Suprapubic skin (tissue), 4 donors: ENCODE measurements around the gene CUL7. TPM values are rescaled to one million over a fixed set of nuclear protein-coding genes. Genes with fewer than 3 reads are reported as not detected.
"Not testable (repeated sequence)": the region's sequence is repeated elsewhere in the genome, so short reads cannot be mapped to it uniquely, and the experiment has no call there.

ENCODE experiments used
- DNase-seq, 2 donors: peaks; one replicate each; pipeline ENCODE4 v3.0.0-alpha.2; 2019; ENCODE audit warnings: low spot score in 2 of 2
- H3K27ac ChIP-seq: fragments of 200-600 bp; sonication (generic); one replicate; pipeline ENCODE4 v1.5.1; 2019
- H3K27me3 ChIP-seq: fragments of 200-600 bp; sonication (generic); one replicate; pipeline ENCODE4 v1.5.1; 2019
- H3K36me3 ChIP-seq: fragments of 200-600 bp; sonication (generic); one replicate; pipeline ENCODE4 v1.5.1; 2019
- H3K4me1 ChIP-seq: fragments of 200-600 bp; sonication (generic); one replicate; pipeline ENCODE4 v1.5.1; 2019
- H3K4me3 ChIP-seq: fragments of 200-600 bp; sonication (generic); one replicate; pipeline ENCODE4 v1.5.1; 2019; ENCODE audit warnings: mild to moderate bottlenecking
- H3K9me3 ChIP-seq: fragments of 200-600 bp; sonication (generic); one replicate; pipeline ENCODE4 v1.5.1; 2019
- CTCF ChIP-seq, 2 donors: fragments of 200-600 bp in 1 of 2; fragments of 450-650 bp in 1 of 2; sonication (generic) in 1 of 2; IDR thresholded peaks; one replicate each; pipeline ENCODE4 v1.5.1; 2016 to 2019; ENCODE audit warnings: antibody characterized with exemption in 2 of 2, mild to moderate bottlenecking in 1 of 2, moderate library complexity in 1 of 2
- EP300 ChIP-seq: sonication (generic); formaldehyde crosslinking; IDR thresholded peaks from one replicate; pipeline ENCODE4 v1.6.1; 2017; ENCODE audit warnings: antibody characterized with exemption
- POLR2A ChIP-seq, 2 donors: fragments of 450-650 bp; IDR thresholded peaks; one replicate each; pipeline ENCODE4 v1.6.1; 2017; ENCODE audit warnings: antibody characterized with exemption in 2 of 2, mild to moderate bottlenecking in 2 of 2, moderate library complexity in 2 of 2
- POLR2AphosphoS5 ChIP-seq, 3 donors: sonication (generic); formaldehyde crosslinking; IDR thresholded peaks; one replicate each; pipeline ENCODE4 v1.6.1; 2017; ENCODE audit warnings: antibody characterized with exemption in 3 of 3
- WGBS: methylation state at CpG from one replicate; pipeline ENCODE4 v1.1.5; 2018; 5-methylcytosine and 5-hydroxymethylcytosine counted together
- total RNA-seq, 4 donors: library from RNA; depleted of rRNA; stranded (reverse); fragments of >200 nt; gene quantifications; one replicate each; pipeline ENCODE4 v1.1.0, GENCODE V29; 2016

CUL7 gene
- total RNA-seq, 4 donors from 2014 or later = 12.3 to 22.2 (median 15.5) TPM

- Histone ChIP-seq H3K9me3 (no peaks in the 10 kb centered on the region), H3K36me3 (peaks cover 47% of the 10 kb centered on the region), H3K27ac (no peak overlapping the region), H3K4me3 (no peak overlapping the region), H3K4me1 (peaks cover 19% of the 10 kb centered on the region), H3K27me3 (no peaks in the 10 kb centered on the region)
- 90% methylated on average over 17 of the region's 17 CpGs for WGBS
- TF ChIP-seq CTCF (IDR thresholded peaks at IDR 0.05) = no peak
- no peak for TF ChIP-seq POLR2A (IDR thresholded peaks at IDR 0.05)
- TF ChIP-seq POLR2AphosphoS5 (IDR thresholded peaks at IDR 0.05) = no peak
- TF ChIP-seq EP300 = no peak
- no peak for DNase-seq
Measured at GRCh38 chr6:43050981-43051380, 2.7 kb downstream of the CUL7 start.

GRCh38 chr6:43047998-43048397, 5.7 kb downstream of the CUL7 start:
- TF ChIP-seq POLR2AphosphoS5 (IDR thresholded peaks at IDR 0.05) (no peak), EP300 (no peak), CTCF (IDR thresholded peaks at IDR 0.05) (no peak), POLR2A (IDR thresholded peaks at IDR 0.05) (no peak)
- Histone ChIP-seq H3K27me3 (no peaks in the 10 kb centered on the region), H3K9me3 (no peaks in the 10 kb centered on the region), H3K4me3 (no peak overlapping the region), H3K27ac (no peak overlapping the region), H3K36me3 (peaks cover 70% of the 10 kb centered on the region), H3K4me1 (peaks cover 12% of the 10 kb centered on the region)
- no peak for DNase-seq
- 87% methylated on average over 6 of the region's 7 CpGs for WGBS

- H3K36me3 ChIP-seq = peaks cover 82% of the 10 kb centered on the region
- no peak overlapping the region for H3K4me3 ChIP-seq
- no peaks in the 10 kb centered on the region for H3K4me1 ChIP-seq
- no peak for DNase-seq
- 98% methylated on average over 7 of the region's 11 CpGs for WGBS
- no peaks in the 10 kb centered on the region for H3K9me3 ChIP-seq
- no peak for TF ChIP-seq EP300
- TF ChIP-seq POLR2A (IDR thresholded peaks at IDR 0.05) = no peak
- TF ChIP-seq POLR2AphosphoS5 (IDR thresholded peaks at IDR 0.05) = no peak
- TF ChIP-seq CTCF (IDR thresholded peaks at IDR 0.05) = no peak
- H3K27me3 ChIP-seq = no peaks in the 10 kb centered on the region
- no peak overlapping the region for H3K27ac ChIP-seq
Measured at GRCh38 chr6:43045371-43045930, 8.2 kb downstream of the CUL7 start.

- H3K27ac ChIP-seq = no peak overlapping the region
- H3K27me3 ChIP-seq = no peaks in the 10 kb centered on the region
- H3K4me1 ChIP-seq = no peaks in the 10 kb centered on the region
- 94% methylated on average over 9 of the region's 9 CpGs for WGBS
- H3K4me3 ChIP-seq = no peak overlapping the region
- DNase-seq = no peak
- H3K9me3 ChIP-seq = no peaks in the 10 kb centered on the region
- no peak for TF ChIP-seq EP300
- no peak for TF ChIP-seq CTCF (IDR thresholded peaks at IDR 0.05)
- no peak for TF ChIP-seq POLR2A (IDR thresholded peaks at IDR 0.05)
- TF ChIP-seq POLR2AphosphoS5 (IDR thresholded peaks at IDR 0.05) = no peak
- H3K36me3 ChIP-seq = peaks cover 83% of the 10 kb centered on the region
Measured at GRCh38 chr6:43043310-43043709, 10.3 kb downstream of the CUL7 start.

- H3K27me3 ChIP-seq, H3K9me3 ChIP-seq, DNase-seq, H3K27ac ChIP-seq, H3K4me3 ChIP-seq, H3K4me1 ChIP-seq: not testable (repeated sequence)
- WGBS = 96% methylated on average over 8 of the region's 8 CpGs
- peaks cover 83% of the 10 kb centered on the region for H3K36me3 ChIP-seq
Measured at GRCh38 chr6:43041475-43041874, 12.2 kb downstream of the CUL7 start.
